ENCODE measurements around the gene R3HDM2.
"Not testable (repeated sequence)": the region's sequence is repeated elsewhere in the genome, so short reads cannot be mapped to it uniquely, and the experiment has no call there.

Gene R3HDM2

GRCh38 chr12:57420482-57420881 is 10.4 kb downstream of the R3HDM2 start:
- no peak for TF ChIP-seq CTCF (IDR thresholded peaks at IDR 0.05; ENCODE audit: insufficient read depth, low read depth, low read length, missing control alignments)
- DNase-seq (ENCODE audit: low read depth): no peak
- no peak overlapping the region for H3K4me3 ChIP-seq (ENCODE audit: low read depth, low read length)

GRCh38 chr12:57419495-57419894 is 11.3 kb downstream of the R3HDM2 start:
- H3K4me3 ChIP-seq (ENCODE audit: low read depth, low read length): no peak overlapping the region
- no peak for DNase-seq (ENCODE audit: low read depth)
- no peak for TF ChIP-seq CTCF (IDR thresholded peaks at IDR 0.05; ENCODE audit: insufficient read depth, low read depth, low read length, missing control alignments)

DNA sequence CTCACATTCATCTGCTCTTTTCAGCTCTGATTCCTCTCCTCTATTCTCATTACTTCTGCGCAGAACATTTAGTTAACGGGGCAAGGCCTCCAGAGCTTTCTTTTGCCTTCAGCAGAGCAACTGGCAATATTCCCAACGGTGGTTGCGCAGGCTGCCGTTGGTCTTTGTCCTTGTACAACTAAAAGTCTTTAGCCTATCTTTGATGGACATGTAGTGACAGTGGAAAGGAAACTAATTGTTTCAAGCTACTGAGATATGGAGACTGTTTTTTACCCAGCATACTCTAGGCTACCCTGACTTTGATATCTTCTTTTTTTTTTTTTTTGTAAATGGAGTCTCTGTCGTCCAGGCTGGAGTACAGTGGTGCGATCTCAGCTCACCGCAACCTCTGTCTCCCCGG is 12.6 kb downstream of the R3HDM2 start:
- no peak overlapping the region for H3K4me3 ChIP-seq (ENCODE audit: low read depth, low read length)
- no peak for DNase-seq (ENCODE audit: low read depth)
- TF ChIP-seq CTCF (IDR thresholded peaks at IDR 0.05; ENCODE audit: insufficient read depth, low read depth, low read length, missing control alignments): no peak

DNA sequence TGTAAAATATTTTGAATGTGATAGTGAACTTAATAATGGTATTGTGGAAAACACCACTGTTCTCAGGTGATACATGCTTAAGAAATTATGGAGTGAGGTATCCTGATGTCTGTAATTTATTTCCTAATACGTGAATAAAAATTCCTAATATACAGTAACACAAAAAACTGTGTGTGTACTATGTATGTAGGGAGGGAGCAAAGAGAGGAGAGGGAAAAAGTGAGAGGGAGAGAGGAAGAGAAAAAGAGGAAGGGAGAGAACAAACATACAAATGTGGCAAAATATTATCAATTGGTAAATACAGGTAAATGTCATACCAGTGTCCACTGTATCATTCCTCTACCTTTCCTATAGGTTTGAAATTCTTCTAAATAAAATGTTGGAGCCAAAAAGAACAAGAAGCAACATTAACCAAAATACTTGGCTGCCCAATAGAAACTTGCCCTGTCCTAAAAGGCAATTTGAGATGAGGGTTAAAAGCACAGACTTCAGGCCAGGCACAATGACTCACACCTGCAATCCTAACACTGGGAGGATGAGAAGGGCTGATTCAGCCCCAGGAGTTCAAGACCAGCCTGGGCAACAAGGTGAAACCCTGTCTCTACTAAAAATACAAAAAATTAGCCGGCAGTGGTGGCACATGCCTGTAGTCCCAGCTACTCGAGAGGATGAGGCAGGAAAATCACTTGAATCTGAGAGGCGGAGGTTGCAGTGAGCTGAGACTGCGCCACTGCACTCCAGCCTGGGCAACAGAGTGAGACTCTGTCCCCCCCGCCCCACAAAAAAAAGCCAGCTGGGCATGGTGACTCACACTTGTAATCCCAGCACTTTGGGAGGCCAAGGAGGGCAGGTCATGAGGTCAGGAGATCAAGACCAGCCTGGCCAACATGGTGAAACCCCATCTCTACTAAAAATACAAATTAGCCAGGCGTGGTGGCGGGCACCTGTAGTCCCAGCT is 14.5 kb downstream of the R3HDM2 start:
- TF ChIP-seq CTCF (IDR thresholded peaks at IDR 0.05; ENCODE audit: insufficient read depth, low read depth, low read length, missing control alignments): no peak
- H3K4me3 ChIP-seq (ENCODE audit: low read depth, low read length): no peak overlapping the region
- no peak for DNase-seq (ENCODE audit: low read depth)

DNA sequence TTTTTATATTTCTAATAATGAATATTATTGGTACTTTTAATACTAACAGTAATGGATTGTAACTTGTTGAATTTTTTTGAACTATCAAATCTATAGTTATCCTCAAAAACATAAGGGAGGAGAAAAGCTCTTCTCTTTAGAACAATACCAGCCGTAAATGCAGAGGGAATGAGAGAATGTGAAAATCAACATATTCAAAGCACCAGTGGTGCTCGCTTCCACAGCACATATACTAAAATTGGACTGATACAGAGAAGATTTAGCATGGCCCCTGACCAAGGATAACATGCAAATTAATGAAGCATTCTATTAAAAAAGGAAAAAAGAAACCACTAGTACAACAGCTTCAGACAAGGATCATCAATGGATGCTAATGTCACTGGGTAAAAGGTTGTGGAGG is 15.8 kb downstream of the R3HDM2 start:
- no peak overlapping the region for H3K4me3 ChIP-seq (ENCODE audit: low read depth, low read length)
- no peak for DNase-seq (ENCODE audit: low read depth)
- no peak for TF ChIP-seq CTCF (IDR thresholded peaks at IDR 0.05; ENCODE audit: insufficient read depth, low read depth, low read length, missing control alignments)

DNA sequence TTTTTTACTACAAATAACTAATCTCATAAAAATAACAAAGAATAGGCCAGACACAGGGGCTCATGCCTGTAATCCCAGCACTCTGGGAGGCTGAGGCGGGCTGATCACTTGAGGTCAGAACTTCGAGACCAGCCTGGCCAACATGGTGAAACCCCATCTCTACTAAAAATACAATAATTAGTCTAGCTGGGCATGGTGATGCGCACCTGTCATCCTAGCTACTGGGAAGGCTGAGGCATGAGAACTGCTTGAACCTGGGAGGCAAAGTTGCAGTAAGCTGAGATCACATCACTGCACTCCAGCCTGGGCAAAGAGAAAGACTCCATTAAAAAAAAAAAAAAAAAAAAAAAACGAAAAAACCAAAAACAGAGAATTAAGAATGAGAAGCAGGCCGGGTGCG is 16.7 kb downstream of the R3HDM2 start:
- H3K4me3 ChIP-seq (ENCODE audit: low read depth, low read length); DNase-seq (ENCODE audit: low read depth): not testable (repeated sequence)

- DNase-seq (ENCODE audit: low read depth): no peak
- TF ChIP-seq CTCF (IDR thresholded peaks at IDR 0.05; ENCODE audit: insufficient read depth, low read depth, low read length, missing control alignments): no peak
- no peak overlapping the region for H3K4me3 ChIP-seq (ENCODE audit: low read depth, low read length)
Observed at GRCh38 chr12:57410534-57410933, 20.3 kb downstream of the R3HDM2 start.

All from GM12865 (cell line).